Measurements from ENCODE around the gene AMER1. TPM values are rescaled to one million over a fixed set of nuclear protein-coding genes. Genes with fewer than 3 reads are reported as not detected.

Gene AMER1
- total and polyA plus RNA-seq, 2 of the 8 experiments (the other 6 are each of a cell fraction or from before 2014, with no cell fraction given), result 3.3 to 9.4 TPM

GRCh38 chrX:64190136-64190740 is 15.3 kb downstream of the AMER1 start:
- Histone ChIP-seq H2BK12ac (ENCODE audit: low read depth, low read length) (no peak overlapping the region), H2BK120ac (replicated peaks; ENCODE audit: low read depth, low read length) (no peak overlapping the region), H3K4ac (replicated peaks; ENCODE audit: insufficient read length, low read depth, low read length) (no peak overlapping the region), H2BK5ac (ENCODE audit: low read depth, low read length) (no peak overlapping the region), H2BK15ac (ENCODE audit: low read length) (no peak overlapping the region), H3K18ac (ENCODE audit: extremely low read depth, low read length) (no peak overlapping the region), H3K4me3 (ENCODE audit: extremely low read depth in 1 of 4, insufficient read depth in 2 of 4, low read depth in 3 of 4, low read length in 4 of 4) (no peak overlapping the region), H4K20me1 (replicated peaks in 1 of 2; ENCODE audit: control insufficient read depth in 1 of 2, insufficient read depth in 2 of 2, low read length in 2 of 2) (no peaks in the 10 kb centered on the region), H3K23ac (ENCODE audit: insufficient read length) (no peak overlapping the region), H2AFZ (ENCODE audit: low read length) (no peak overlapping the region), H4K8ac (ENCODE audit: extremely low read depth, insufficient read depth, low read length) (no peak overlapping the region), H3K9me3 (ENCODE audit: insufficient read depth in 2 of 2, low read depth in 1 of 2, low read length in 1 of 2) (no peaks in the 10 kb centered on the region), H3K23me2 (ENCODE audit: low read depth, low read length) (no peaks in the 10 kb centered on the region), H3K27ac (ENCODE audit: low read depth, low read length) (no peak overlapping the region), H4K91ac (replicated peaks; ENCODE audit: insufficient read length, low read length) (no peak overlapping the region), H3K4me2 (ENCODE audit: insufficient read depth in 1 of 2, low read depth in 2 of 2, low read length in 2 of 2) (no peak overlapping the region), H3K4me1 (replicated peaks in 1 of 4; ENCODE audit: control insufficient read depth in 3 of 4, insufficient read depth in 4 of 4, low read length in 3 of 4) (no peaks in the 10 kb centered on the region), H2AK5ac (ENCODE audit: low read depth, low read length) (no peak overlapping the region), H3K9ac (replicated peaks in 1 of 4; ENCODE audit: extremely low read depth in 1 of 4, low read depth in 3 of 4, low read length in 3 of 4) (no peak overlapping the region), H3K56ac (replicated peaks; ENCODE audit: insufficient read length, low read depth, low read length) (no peak overlapping the region), H3K79me1 (ENCODE audit: low read depth, low read length) (no peaks in the 10 kb centered on the region), H3K79me2 (ENCODE audit: control insufficient read depth in 1 of 2, insufficient read depth in 2 of 2, low read length in 2 of 2) (no peaks in the 10 kb centered on the region), H2BK20ac (ENCODE audit: low read length) (no peak overlapping the region), H3K27me3 (replicated peaks in 1 of 4; ENCODE audit: control insufficient read depth in 3 of 4, extremely low read depth in 1 of 4, insufficient read depth in 3 of 4, low read length in 3 of 4) (no peaks in the 10 kb centered on the region), H3K14ac (ENCODE audit: insufficient read length) (no peak overlapping the region), H4K5ac (ENCODE audit: insufficient read length, low read depth, low read length) (no peak overlapping the region), H3K36me3 (ENCODE audit: control insufficient read depth in 2 of 4, insufficient read depth in 4 of 4, low read length in 3 of 4) (peaks cover 0 to 7% (median 2%) of the 10 kb centered on the region in 4 experiments; a peak in 3 of 8 replicates)
- no peak for DNase-seq (ENCODE audit: low read depth in 1 of 2, low spot score in 2 of 2)
- TF ChIP-seq TCF12 (IDR thresholded peaks at IDR 0.05; ENCODE audit: low read depth, low read length), result no peak
- no peak for TF ChIP-seq KDM5A (IDR thresholded peaks at IDR 0.05; ENCODE audit: low read length)
- TF ChIP-seq RFX5 (IDR thresholded peaks at IDR 0.05; ENCODE audit: borderline replicate concordance, low read depth, low read length), result no peak
- no peak for TF ChIP-seq SUZ12 (IDR thresholded peaks at IDR 0.05; ENCODE audit: low read length)
- no peak for TF ChIP-seq E2F6 (IDR thresholded peaks at IDR 0.05)
- no peak for TF ChIP-seq RXRA (IDR thresholded peaks at IDR 0.05; ENCODE audit: insufficient read depth, low read depth, low read length)
- TF ChIP-seq ASH2L (IDR thresholded peaks at IDR 0.05; ENCODE audit: low read length), result no peak
- TF ChIP-seq RNF2 (IDR thresholded peaks at IDR 0.05; ENCODE audit: borderline replicate concordance, low read depth, low read length, missing control alignments, poor library complexity, severe bottlenecking), result no peak
- no peak for TF ChIP-seq HDAC6 (IDR thresholded peaks at IDR 0.05; ENCODE audit: low read depth, low read length)
- no peak for TF ChIP-seq MAFK (IDR thresholded peaks at IDR 0.05; ENCODE audit: low read depth, low read length)
- no peak for TF ChIP-seq PHF8 (conservative IDR thresholded peaks at IDR 0.05; ENCODE audit: low read depth, low read length)
- no peak for TF ChIP-seq SRF (IDR thresholded peaks at IDR 0.05; ENCODE audit: low read depth, low read length)
- no peak for TF ChIP-seq RBBP5 (IDR thresholded peaks at IDR 0.05; ENCODE audit: borderline replicate concordance, low read depth, low read length)
- POLR2A ChIA-PET (ENCODE audit: partially characterized antibody), result no interaction called here
- CTCF ChIA-PET (ENCODE audit: partially characterized antibody), result no interaction called here
- FAIRE-seq, result no peak
- 95% methylated on average over 6 of the region's 10 CpGs; no CpG with 5 or more reads in 1 of the 2 experiments for WGBS, 2 experiments (ENCODE audit: extremely low coverage in 1 of 2, insufficient coverage in 1 of 2, insufficient read length in 1 of 2, insufficient replicate concordance in 2 of 2, low coverage in 1 of 2, low lambda C conversion rate in 2 of 2, missing lambda C conversion rate in 1 of 2)

Measured in H1 (cell line).